Ovary (tissue), 3 donors: ENCODE data around the gene ADGRV1.

Experiments used
- EP300 ChIP-seq: sonication (generic); formaldehyde crosslinking; IDR thresholded peaks from one replicate; pipeline ENCODE4 v1.6.1; 2017; ENCODE audit warnings: antibody characterized with exemption
- TF ChIP-seq, protein P1 (sequence below), 3 donors: fragments of 450-650 bp in 2 of 3; fragments of 200-600 bp in 1 of 3; IDR thresholded peaks; one replicate each; pipeline versions ENCODE4 v1.5.1 to v1.8.0; 2016 to 2022; ENCODE audit warnings: antibody characterized with exemption in 3 of 3, mild to moderate bottlenecking in 1 of 3
- donor health status: DM: no; HTN: no; CAD: no.

DNA sequence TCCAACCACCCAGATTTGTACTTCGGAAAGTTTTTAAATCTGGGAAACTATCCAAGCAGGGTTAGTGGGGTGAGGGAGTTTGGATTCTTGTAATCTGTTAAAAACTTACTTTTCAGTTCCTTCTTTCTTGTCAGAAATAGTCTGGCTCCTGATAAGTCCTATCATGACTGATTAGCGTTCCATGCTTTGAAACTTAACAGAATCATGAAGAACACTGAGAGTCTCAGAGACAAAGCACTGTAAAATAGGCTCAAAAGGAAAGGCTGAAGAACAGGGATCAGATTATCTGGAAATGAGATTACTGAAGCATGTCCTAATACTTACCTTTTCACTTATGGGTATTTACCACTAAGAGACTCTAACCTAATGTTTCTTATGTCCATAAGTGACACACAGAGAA lies 582.1 kb downstream of the ADGRV1 start:
- TF ChIP-seq, protein P1, sequence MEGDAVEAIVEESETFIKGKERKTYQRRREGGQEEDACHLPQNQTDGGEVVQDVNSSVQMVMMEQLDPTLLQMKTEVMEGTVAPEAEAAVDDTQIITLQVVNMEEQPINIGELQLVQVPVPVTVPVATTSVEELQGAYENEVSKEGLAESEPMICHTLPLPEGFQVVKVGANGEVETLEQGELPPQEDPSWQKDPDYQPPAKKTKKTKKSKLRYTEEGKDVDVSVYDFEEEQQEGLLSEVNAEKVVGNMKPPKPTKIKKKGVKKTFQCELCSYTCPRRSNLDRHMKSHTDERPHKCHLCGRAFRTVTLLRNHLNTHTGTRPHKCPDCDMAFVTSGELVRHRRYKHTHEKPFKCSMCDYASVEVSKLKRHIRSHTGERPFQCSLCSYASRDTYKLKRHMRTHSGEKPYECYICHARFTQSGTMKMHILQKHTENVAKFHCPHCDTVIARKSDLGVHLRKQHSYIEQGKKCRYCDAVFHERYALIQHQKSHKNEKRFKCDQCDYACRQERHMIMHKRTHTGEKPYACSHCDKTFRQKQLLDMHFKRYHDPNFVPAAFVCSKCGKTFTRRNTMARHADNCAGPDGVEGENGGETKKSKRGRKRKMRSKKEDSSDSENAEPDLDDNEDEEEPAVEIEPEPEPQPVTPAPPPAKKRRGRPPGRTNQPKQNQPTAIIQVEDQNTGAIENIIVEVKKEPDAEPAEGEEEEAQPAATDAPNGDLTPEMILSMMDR (IDR thresholded peaks at IDR 0.05), result no peak
- no peak for TF ChIP-seq EP300
